Sigmoid colon (tissue), 4 donors: ENCODE data around the gene EPHA2.

Experiments
- POLR2AphosphoS5 ChIP-seq, 4 donors: sonication (generic); formaldehyde crosslinking; IDR thresholded peaks; one replicate each; pipeline ENCODE4 v1.6.1; 2017; ENCODE audit warnings: antibody characterized with exemption in 4 of 4
- TF ChIP-seq, protein P1 (sequence below), 4 experiments: fragments of 450-650 bp in 3 of 4; fragments of 200-600 bp in 1 of 4; IDR thresholded peaks; one replicate each; pipeline ENCODE4 v1.5.1; 2016 to 2019; ENCODE audit warnings: antibody characterized with exemption in 4 of 4, mild to moderate bottlenecking in 3 of 4, moderate library complexity in 2 of 4

GRCh38 chr1:16174886-16175598 lies 19.2 kb upstream of the EPHA2 start:
- TF ChIP-seq, protein P1, sequence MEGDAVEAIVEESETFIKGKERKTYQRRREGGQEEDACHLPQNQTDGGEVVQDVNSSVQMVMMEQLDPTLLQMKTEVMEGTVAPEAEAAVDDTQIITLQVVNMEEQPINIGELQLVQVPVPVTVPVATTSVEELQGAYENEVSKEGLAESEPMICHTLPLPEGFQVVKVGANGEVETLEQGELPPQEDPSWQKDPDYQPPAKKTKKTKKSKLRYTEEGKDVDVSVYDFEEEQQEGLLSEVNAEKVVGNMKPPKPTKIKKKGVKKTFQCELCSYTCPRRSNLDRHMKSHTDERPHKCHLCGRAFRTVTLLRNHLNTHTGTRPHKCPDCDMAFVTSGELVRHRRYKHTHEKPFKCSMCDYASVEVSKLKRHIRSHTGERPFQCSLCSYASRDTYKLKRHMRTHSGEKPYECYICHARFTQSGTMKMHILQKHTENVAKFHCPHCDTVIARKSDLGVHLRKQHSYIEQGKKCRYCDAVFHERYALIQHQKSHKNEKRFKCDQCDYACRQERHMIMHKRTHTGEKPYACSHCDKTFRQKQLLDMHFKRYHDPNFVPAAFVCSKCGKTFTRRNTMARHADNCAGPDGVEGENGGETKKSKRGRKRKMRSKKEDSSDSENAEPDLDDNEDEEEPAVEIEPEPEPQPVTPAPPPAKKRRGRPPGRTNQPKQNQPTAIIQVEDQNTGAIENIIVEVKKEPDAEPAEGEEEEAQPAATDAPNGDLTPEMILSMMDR (IDR thresholded peaks at IDR 0.05): no peak
- TF ChIP-seq POLR2AphosphoS5 (IDR thresholded peaks at IDR 0.05): no peak
